Parathyroid adenoma (tissue), 2 donors: ENCODE data around the gene ITPK1.

Source experiments
- H2AFZ ChIP-seq: fragments of 300-600 bp; sonication (generic); one replicate; pipeline ENCODE4 v1.7.0; 2017; ENCODE audit warnings: antibody characterized with exemption, mild to moderate bottlenecking
- H3K27ac ChIP-seq: fragments of 300-600 bp; sonication (generic); one replicate; pipeline ENCODE4 v1.7.0; 2017
- H3K27me3 ChIP-seq: fragments of 300-600 bp; sonication (generic); one replicate; pipeline ENCODE4 v1.7.0; 2017; ENCODE audit warnings: low read length; ENCODE audit not compliant: control insufficient read depth, insufficient read depth
- H3K36me3 ChIP-seq: fragments of 300-600 bp; sonication (generic); one replicate; pipeline ENCODE4 v1.7.0; 2017; ENCODE audit warnings: low read length; ENCODE audit not compliant: control insufficient read depth, insufficient read depth
- H3K4me1 ChIP-seq: fragments of 300-600 bp; sonication (generic); one replicate; pipeline ENCODE4 v1.7.0; 2017; ENCODE audit warnings: control low read depth
- H3K4me2 ChIP-seq: fragments of 300-600 bp; sonication (generic); one replicate; pipeline ENCODE4 v1.7.0; 2017; ENCODE audit warnings: low read length
- H3K4me3 ChIP-seq: fragments of 300-600 bp; sonication (generic); one replicate; pipeline ENCODE4 v1.7.0; 2017; ENCODE audit warnings: low read depth, low read length
- H3K79me2 ChIP-seq: fragments of 300-600 bp; sonication (generic); one replicate; pipeline ENCODE4 v1.7.0; 2017; ENCODE audit warnings: control low read depth
- H3K9ac ChIP-seq: fragments of 300-600 bp; sonication (generic); one replicate; pipeline ENCODE4 v1.7.0; 2017; ENCODE audit warnings: mild to moderate bottlenecking
- H3K9me3 ChIP-seq: fragments of 300-600 bp; sonication (generic); one replicate; pipeline ENCODE4 v1.7.0; 2017; ENCODE audit warnings: low read length; ENCODE audit not compliant: control insufficient read depth
- TF ChIP-seq, protein P1 (sequence below): fragments of 300-600 bp; sonication (generic); IDR thresholded peaks from one replicate; pipeline ENCODE4 v1.7.0; 2017; ENCODE audit warnings: antibody characterized with exemption, mild to moderate bottlenecking
- donor health status: primary hyperparathyroidism.

Gene ITPK1

DNA sequence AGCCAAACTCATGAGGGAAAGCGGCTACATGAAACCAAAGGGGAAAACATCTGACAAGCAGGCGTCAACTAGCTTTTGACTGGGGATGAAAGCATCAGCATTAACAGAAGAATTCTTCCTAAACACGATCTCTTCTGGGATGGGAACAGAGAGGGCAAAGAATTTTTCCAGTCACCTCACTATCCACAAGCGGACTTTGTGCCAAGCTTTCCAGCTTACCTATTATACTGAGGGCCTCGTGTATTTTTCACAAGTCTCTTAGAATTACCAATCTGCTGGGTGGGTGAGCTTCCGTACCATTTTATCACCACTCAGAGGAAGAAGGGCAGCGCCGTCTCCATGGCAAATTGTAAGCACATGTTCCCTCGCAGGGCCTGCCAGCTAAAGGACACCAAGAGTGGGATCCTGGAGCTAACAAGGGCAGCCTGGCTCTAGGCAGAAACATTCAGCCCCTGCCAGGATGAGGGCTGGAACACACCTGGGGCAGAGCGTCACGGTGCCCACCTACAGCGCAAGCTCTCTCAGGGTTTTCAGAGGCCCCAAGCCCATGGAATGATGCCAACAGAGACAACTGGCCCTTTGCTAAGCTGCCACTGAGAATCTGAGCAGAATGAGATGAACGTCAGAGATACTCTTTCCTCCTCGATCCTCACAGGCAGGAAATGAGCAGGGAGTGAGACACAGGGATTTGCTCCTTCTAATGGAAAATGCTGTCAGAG, 118.2 kb downstream of the ITPK1 start:
- Histone ChIP-seq H3K4me2 (no peak overlapping the region), H3K36me3 (no peaks in the 10 kb centered on the region), H2AFZ (no peak overlapping the region), H3K4me3 (no peak overlapping the region), H3K9ac (no peak overlapping the region), H3K27me3 (no peaks in the 10 kb centered on the region), H3K79me2 (peaks cover 35% of the 10 kb centered on the region), H3K9me3 (no peaks in the 10 kb centered on the region), H3K4me1 (no peaks in the 10 kb centered on the region), H3K27ac (no peak overlapping the region)
- TF ChIP-seq, protein P1, sequence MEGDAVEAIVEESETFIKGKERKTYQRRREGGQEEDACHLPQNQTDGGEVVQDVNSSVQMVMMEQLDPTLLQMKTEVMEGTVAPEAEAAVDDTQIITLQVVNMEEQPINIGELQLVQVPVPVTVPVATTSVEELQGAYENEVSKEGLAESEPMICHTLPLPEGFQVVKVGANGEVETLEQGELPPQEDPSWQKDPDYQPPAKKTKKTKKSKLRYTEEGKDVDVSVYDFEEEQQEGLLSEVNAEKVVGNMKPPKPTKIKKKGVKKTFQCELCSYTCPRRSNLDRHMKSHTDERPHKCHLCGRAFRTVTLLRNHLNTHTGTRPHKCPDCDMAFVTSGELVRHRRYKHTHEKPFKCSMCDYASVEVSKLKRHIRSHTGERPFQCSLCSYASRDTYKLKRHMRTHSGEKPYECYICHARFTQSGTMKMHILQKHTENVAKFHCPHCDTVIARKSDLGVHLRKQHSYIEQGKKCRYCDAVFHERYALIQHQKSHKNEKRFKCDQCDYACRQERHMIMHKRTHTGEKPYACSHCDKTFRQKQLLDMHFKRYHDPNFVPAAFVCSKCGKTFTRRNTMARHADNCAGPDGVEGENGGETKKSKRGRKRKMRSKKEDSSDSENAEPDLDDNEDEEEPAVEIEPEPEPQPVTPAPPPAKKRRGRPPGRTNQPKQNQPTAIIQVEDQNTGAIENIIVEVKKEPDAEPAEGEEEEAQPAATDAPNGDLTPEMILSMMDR, result no peak

DNA sequence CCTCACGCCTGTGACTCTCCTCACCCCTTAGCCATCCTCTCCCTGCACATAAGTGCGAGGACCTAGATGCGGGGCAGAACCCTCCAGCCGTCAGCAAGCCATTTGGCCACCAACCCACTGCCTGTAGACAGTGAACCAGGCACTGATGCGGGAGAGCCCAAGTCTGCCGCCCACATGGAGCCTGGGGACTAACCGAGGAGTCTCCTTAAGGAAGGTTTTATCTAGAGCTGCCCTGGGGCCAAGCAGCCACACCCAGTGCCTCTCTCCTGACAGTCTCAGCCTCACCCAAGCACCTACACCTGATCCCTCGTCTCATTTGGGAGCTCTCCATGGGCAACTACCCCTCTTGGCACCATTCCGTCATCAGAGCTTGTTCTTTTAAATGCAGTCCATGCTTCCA, 120.1 kb downstream of the ITPK1 start:
- Histone ChIP-seq H3K27ac (no peak overlapping the region), H3K4me2 (no peak overlapping the region), H3K4me3 (no peak overlapping the region), H3K9me3 (no peaks in the 10 kb centered on the region), H3K4me1 (no peaks in the 10 kb centered on the region), H3K27me3 (no peaks in the 10 kb centered on the region), H3K79me2 (peaks cover 22% of the 10 kb centered on the region), H3K9ac (no peak overlapping the region), H2AFZ (no peak overlapping the region), H3K36me3 (no peaks in the 10 kb centered on the region)
- TF ChIP-seq, protein P1, result no peak

DNA sequence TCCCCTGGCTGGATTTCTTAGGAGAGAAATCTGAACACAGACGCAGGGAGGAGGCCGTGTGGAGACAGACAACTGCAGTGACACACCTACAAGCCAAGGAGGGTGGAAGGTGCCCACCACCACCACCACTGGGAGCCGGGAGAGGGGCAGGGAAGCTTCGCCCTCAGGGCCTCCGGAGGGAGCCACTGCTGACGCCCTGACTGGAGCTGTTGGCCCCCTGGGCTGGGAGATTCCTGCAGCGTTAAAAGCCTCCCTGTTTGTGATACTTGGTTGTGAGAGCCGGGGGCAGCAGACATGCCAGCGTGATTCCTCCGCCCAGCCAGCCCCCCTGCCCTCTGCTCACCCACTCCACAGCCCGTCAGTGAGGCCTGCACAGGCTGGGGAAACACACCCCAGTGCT, 120.8 kb downstream of the ITPK1 start:
- Histone ChIP-seq H3K9me3 (no peaks in the 10 kb centered on the region), H2AFZ (no peak overlapping the region), H3K4me2 (no peak overlapping the region), H3K27me3 (no peaks in the 10 kb centered on the region), H3K4me1 (no peaks in the 10 kb centered on the region), H3K27ac (no peak overlapping the region), H3K79me2 (peaks cover 22% of the 10 kb centered on the region), H3K36me3 (no peaks in the 10 kb centered on the region), H3K9ac (no peak overlapping the region), H3K4me3 (no peak overlapping the region)
- TF ChIP-seq, protein P1, result no peak

DNA sequence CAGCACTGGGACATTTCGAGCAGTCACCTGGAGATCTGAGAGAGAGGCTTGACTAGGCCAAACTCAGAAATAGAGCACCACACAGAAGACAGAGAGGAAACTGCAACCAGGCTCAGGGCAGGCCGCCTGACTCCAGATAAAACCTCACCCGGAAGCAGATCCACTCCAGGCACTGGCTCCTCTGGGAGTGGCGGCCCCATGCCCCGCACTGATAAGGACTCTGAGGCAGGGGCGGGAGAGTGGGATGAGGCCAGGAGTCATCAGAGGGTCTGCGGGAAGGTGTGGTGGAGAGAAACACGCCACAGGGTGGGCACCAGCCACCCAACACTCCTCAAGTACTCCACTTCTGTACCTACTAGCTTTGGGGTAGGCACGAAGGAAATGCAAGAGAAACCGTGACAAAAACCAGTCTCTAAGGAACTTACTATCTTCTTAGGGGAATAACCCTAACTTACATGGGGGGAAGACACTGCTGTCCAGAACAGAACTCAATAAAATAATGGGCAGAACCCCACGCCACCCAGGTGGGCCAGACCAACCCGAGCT, 121.5 kb downstream of the ITPK1 start:
- H3K36me3 ChIP-seq, result no peaks in the 10 kb centered on the region
- TF ChIP-seq, protein P1, result no peak
- no peak overlapping the region for H2AFZ ChIP-seq
- H3K9me3 ChIP-seq, result no peaks in the 10 kb centered on the region
- H3K4me1 ChIP-seq, result no peaks in the 10 kb centered on the region
- no peaks in the 10 kb centered on the region for H3K27me3 ChIP-seq
- H3K27ac ChIP-seq, result no peak overlapping the region
- no peak overlapping the region for H3K9ac ChIP-seq
- no peak overlapping the region for H3K4me3 ChIP-seq
- peaks cover 19% of the 10 kb centered on the region for H3K79me2 ChIP-seq
- no peak overlapping the region for H3K4me2 ChIP-seq

DNA sequence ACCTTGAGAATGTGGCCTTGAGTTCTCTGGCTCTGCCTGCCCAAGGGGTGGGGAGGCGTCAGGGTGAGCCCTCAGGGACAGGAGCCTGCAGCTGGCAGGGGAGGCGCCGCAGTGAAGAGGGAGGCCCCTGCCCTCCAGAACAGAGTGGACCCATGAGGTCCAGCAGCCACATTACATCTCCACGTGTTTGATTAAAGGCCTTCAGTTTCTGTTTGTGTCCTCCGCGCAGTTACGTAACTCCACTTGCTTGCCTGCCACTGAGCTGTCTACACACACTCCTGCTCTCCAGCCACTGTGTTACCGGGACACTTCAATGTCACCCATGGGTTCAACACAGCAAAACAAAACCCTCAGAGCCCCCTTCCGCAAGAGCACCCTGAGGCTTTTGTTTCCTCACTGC, 122.4 kb downstream of the ITPK1 start:
- Histone ChIP-seq H3K9me3 (no peaks in the 10 kb centered on the region), H3K9ac (no peak overlapping the region), H3K27me3 (no peaks in the 10 kb centered on the region), H3K4me1 (no peaks in the 10 kb centered on the region), H2AFZ (no peak overlapping the region), H3K79me2 (peaks cover 15% of the 10 kb centered on the region), H3K4me2 (no peak overlapping the region), H3K27ac (no peak overlapping the region), H3K4me3 (no peak overlapping the region), H3K36me3 (no peaks in the 10 kb centered on the region)
- TF ChIP-seq, protein P1, result no peak
